SK-N-SH (cell line): ENCODE results near the gene MAML3. TPM values are rescaled to one million over a fixed set of nuclear protein-coding genes. Genes with fewer than 3 reads are reported as not detected.
A peak's percentile ranks its signal among the peaks of the same experiment; 100 is the strongest.

ENCODE experiments used
- CTCF ChIA-PET: fragments of 300-600, 350-600 bp; formaldehyde crosslinking; extraction: SDS; loops from one replicate; lab custom pipeline; 2021; lab: Yijun Ruan, JAX
- POLR2A ChIA-PET: fragments of 350-600 bp; sonication (Branson Sonifier 250); formaldehyde crosslinking; extraction: SDS; loops from one replicate; lab custom pipeline; 2020; ENCODE audit warnings: antibody characterized with exemption, inconsistent platforms; lab: Yijun Ruan, JAX
- DNase-seq: peaks from one replicate; pipeline ENCODE4 v3.0.0; 2012
- H2AFZ ChIP-seq: fragments of 200-600 bp; sonication (generic); 2 replicates; pipeline ENCODE4 v1.8.1; 2016; ENCODE audit warnings: antibody characterized with exemption, mild to moderate bottlenecking, low read depth
- H3F3A ChIP-seq: fragments of 200-600 bp; sonication (generic); replicated peaks from 2 replicates; pipeline ENCODE3; 2016; ENCODE audit warnings: antibody characterized with exemption, mild to moderate bottlenecking; ENCODE audit not compliant: insufficient read depth
- H3K27ac ChIP-seq, 2 experiments: fragments of 200-500 bp in 1 of 2; fragments of 200-600 bp in 1 of 2; sonication (Bioruptor generic) in 1 of 2; sonication (generic), shearing (Covaris generic) in 1 of 2; 2 replicates each; pipeline versions ENCODE4 v1.5.1 to v1.6.1; 2014 to 2016; ENCODE audit warnings: low read depth in 2 of 2, inconsistent platforms in 1 of 2, low read length in 1 of 2, mild to moderate bottlenecking in 1 of 2, mixed read lengths in 1 of 2
- H3K27me3 ChIP-seq: fragments of 200-600 bp; sonication (generic), shearing (Covaris generic); 2 replicates; pipeline ENCODE4 v1.6.1; 2016; ENCODE audit warnings: mixed run types; ENCODE audit not compliant: insufficient read depth
- H3K36me3 ChIP-seq, 2 experiments: fragments of 200-500 bp in 1 of 2; fragments of 200-600 bp in 1 of 2; sonication (Bioruptor generic) in 1 of 2; sonication (generic) in 1 of 2; replicated peaks in 1 of 2; 2 replicates each; pipeline versions ENCODE3 to v1.5.1; 2014 to 2016; ENCODE audit warnings: low read length in 1 of 2, mild to moderate bottlenecking in 1 of 2; ENCODE audit not compliant: insufficient read depth in 2 of 2, control insufficient read depth in 1 of 2
- H3K4me1 ChIP-seq, 2 experiments: fragments of 200-500 bp in 1 of 2; fragments of 200-600 bp in 1 of 2; sonication (Bioruptor generic) in 1 of 2; sonication (generic), shearing (Covaris generic) in 1 of 2; 2 replicates each; pipeline versions ENCODE4 v1.5.1 to v1.6.1; 2014 to 2016; ENCODE audit warnings: low read depth in 1 of 2, low read length in 1 of 2, mixed run types in 1 of 2; ENCODE audit not compliant: insufficient read depth in 2 of 2, control insufficient read depth in 1 of 2
- H3K4me2 ChIP-seq: fragments of 200-600 bp; sonication (generic), shearing (Covaris generic); 2 replicates; pipeline ENCODE4 v1.6.1; 2017; ENCODE audit warnings: mixed run types
- H3K4me3 ChIP-seq, 2 experiments: fragments of 200-500 bp in 1 of 2; fragments of 200-600 bp in 1 of 2; sonication (Bioruptor generic) in 1 of 2; sonication (generic), shearing (Covaris generic) in 1 of 2; 2 replicates each; pipeline versions ENCODE4 v1.5.1 to v1.8.1; 2014 to 2016; ENCODE audit warnings: low read depth in 2 of 2, inconsistent platforms in 1 of 2, low read length in 1 of 2, mild to moderate bottlenecking in 1 of 2, mixed read lengths in 1 of 2, moderate library complexity in 1 of 2
- H3K79me2 ChIP-seq: fragments of 200-600 bp; sonication (generic); 2 replicates; pipeline ENCODE4 v1.8.1; 2017; ENCODE audit warnings: mild to moderate bottlenecking; ENCODE audit not compliant: insufficient read depth
- H3K9ac ChIP-seq: fragments of 200-600 bp; sonication (generic); 2 replicates; pipeline ENCODE4 v1.6.1; 2017; ENCODE audit warnings: mixed run types
- H3K9me2 ChIP-seq: fragments of 200-600 bp; sonication (generic); 2 replicates; pipeline ENCODE4 v1.6.1; 2017; ENCODE audit warnings: mixed run types
- H3K9me3 ChIP-seq: fragments of 200-600 bp; sonication (generic); 2 replicates; pipeline ENCODE4 v1.6.1; 2017; ENCODE audit warnings: mixed run types, mild to moderate bottlenecking, moderate library complexity
- H4K20me1 ChIP-seq: fragments of 200-600 bp; sonication (generic); 2 replicates; pipeline ENCODE4 v1.6.1; 2017; ENCODE audit warnings: mild to moderate bottlenecking, mixed run types; ENCODE audit not compliant: insufficient read depth
- CHD2 ChIP-seq: fragments of 150-350 bp; IDR thresholded peaks from 2 replicates; pipeline ENCODE4 v1.6.1; 2018; ENCODE audit warnings: low read length; ENCODE audit not compliant: partially characterized antibody
- EP300 ChIP-seq, 2 experiments: IDR thresholded peaks; 2 replicates each; pipeline versions ENCODE4 v1.4.0 to v1.6.1; 2012; ENCODE audit warnings: borderline replicate concordance in 1 of 2, low read depth in 1 of 2, low read length in 1 of 2
- FOXM1 ChIP-seq: IDR thresholded peaks from 2 replicates; pipeline ENCODE4 v1.4.0; 2012; ENCODE audit warnings: low read depth, mild to moderate bottlenecking
- GABPA ChIP-seq: IDR thresholded peaks from 2 replicates; pipeline ENCODE4 v1.4.0; 2012; ENCODE audit warnings: low read depth, mild to moderate bottlenecking
- GATA2 ChIP-seq: sonication (generic); formaldehyde crosslinking; IDR thresholded peaks from 2 replicates; pipeline ENCODE4 v1.5.0; 2020; ENCODE audit warnings: mild to moderate bottlenecking, missing genetic modification reagents
- JUND ChIP-seq: IDR thresholded peaks from 2 replicates; pipeline ENCODE4 v1.4.0; 2012
- POLR2AphosphoS5 ChIP-seq: IDR thresholded peaks from 2 replicates; pipeline ENCODE4 v1.6.1; 2012; ENCODE audit warnings: low read depth, low read length
- RAD21 ChIP-seq: IDR thresholded peaks from 2 replicates; pipeline ENCODE4 v1.6.1; 2012; ENCODE audit warnings: mild to moderate bottlenecking, low read length
- SIN3A ChIP-seq: IDR thresholded peaks from 2 replicates; pipeline ENCODE4 v1.6.1; 2012; ENCODE audit warnings: low read depth, mild to moderate bottlenecking, low read length, moderate library complexity, borderline replicate concordance
- TAF1 ChIP-seq: IDR thresholded peaks from 2 replicates; pipeline ENCODE4 v1.6.1; 2012; ENCODE audit warnings: low read depth, mild to moderate bottlenecking, low read length, moderate library complexity, borderline replicate concordance
- TCF12 ChIP-seq: IDR thresholded peaks from 2 replicates; pipeline ENCODE4 v1.4.0; 2012
- YY1 ChIP-seq: IDR thresholded peaks from 2 replicates; pipeline ENCODE4 v1.4.0; 2012; ENCODE audit warnings: low read depth, mild to moderate bottlenecking
- WGBS: methylation state at CpG from one replicate; pipeline ENCODE4 v1.1.6; 2017; ENCODE audit warnings: low lambda C conversion rate; 5-methylcytosine and 5-hydroxymethylcytosine counted together
- polyA plus RNA-seq, 3 experiments: library from polyadenylated mRNA; depleted of rRNA; stranded (reverse); fragments of >200 nt; gene quantifications; 2 replicates each; pipeline ENCODE4 v1.2.3, GENCODE V29; 2012
- TF ChIP-seq, protein P1 (sequence below): IDR thresholded peaks from 2 replicates; pipeline ENCODE4 v1.6.1; 2012; ENCODE audit warnings: mild to moderate bottlenecking, low read depth, low read length, moderate library complexity
- TF ChIP-seq, protein P2 (sequence below): fragments of 150-350 bp; IDR thresholded peaks from 2 replicates; pipeline ENCODE4 v1.6.1; 2016; ENCODE audit warnings: mild to moderate bottlenecking, low read depth, low read length
- TF ChIP-seq, protein P3 (sequence below): IDR thresholded peaks from 2 replicates; pipeline ENCODE4 v1.4.0; 2012; ENCODE audit warnings: low read depth, borderline replicate concordance

Gene MAML3
- polyA plus RNA-seq, 1 of the 3 experiments (the other 2 are of a cell fraction): 5.3 TPM

DNA sequence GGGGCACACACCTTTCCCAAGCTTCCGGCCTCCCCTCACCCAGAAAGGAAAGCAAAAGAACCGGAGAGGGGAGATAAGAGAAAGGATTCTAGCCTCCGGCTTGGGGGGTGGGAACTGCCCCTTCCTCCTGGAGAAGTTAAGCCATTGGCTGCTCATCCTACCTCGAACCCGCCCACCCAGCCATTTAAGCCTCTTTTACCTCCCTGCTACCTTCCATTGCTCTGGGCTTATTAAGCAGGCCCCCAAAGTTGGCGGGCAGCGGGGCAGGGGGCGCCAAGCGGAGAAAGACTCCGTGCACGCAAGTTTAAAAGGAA is 2.3 kb downstream of the MAML3 start:
- H2AFZ ChIP-seq: peak overlapping the region; percentile 61; the same call in 1 of the 2 replicates
- no peaks in the 10 kb centered on the region for H3K27me3 ChIP-seq
- POLR2A ChIA-PET: interaction anchor here (0.6 to 5.4 kb wide), 23 partner anchors 16 to 495 kb away, joined by 3 to 80 read pairs (median 7); no protein-coding TSS in a partner anchor
- CTCF ChIA-PET: interaction anchor here (1.1 to 7.8 kb wide), 7 partner anchors 57 to 192 kb away, joined by 3 to 91 read pairs (median 4); no protein-coding TSS in a partner anchor
- H3K9me2 ChIP-seq: no peaks in the 10 kb centered on the region
- H3K4me2 ChIP-seq: peak overlapping the region; percentile 92
- H3K9ac ChIP-seq: peak overlapping the region; percentile 93
- no peaks in the 10 kb centered on the region for H4K20me1 ChIP-seq
- peak overlapping the region; percentile 98 to 99 for H3K27ac ChIP-seq
- H3K4me1 ChIP-seq: peaks cover 0 to 17% of the 10 kb centered on the region in 2 experiments; a peak in 2 of 4 replicates
- peaks cover 32% of the 10 kb centered on the region for H3F3A ChIP-seq
- peak overlapping the region; percentile 94 to 97 for H3K4me3 ChIP-seq
- H3K9me3 ChIP-seq: no peaks in the 10 kb centered on the region
- H3K36me3 ChIP-seq: no peaks in the 10 kb centered on the region
- peak; percentile 92 for DNase-seq
- peaks cover 28% of the 10 kb centered on the region; the same call in 1 of the 2 replicates for H3K79me2 ChIP-seq
- WGBS: 1% methylated on average over 10 of the region's 11 CpGs
- TF ChIP-seq FOXM1: peak; percentile 5; the same call in 1 of the 2 replicates
- peak; percentile 7; the same call in 1 of the 2 replicates for TF ChIP-seq JUND
- no peak for TF ChIP-seq TCF12
- no peak for TF ChIP-seq SIN3A
- TF ChIP-seq RAD21: no peak
- TF ChIP-seq POLR2AphosphoS5: peak; percentile 72; the same call in 1 of the 2 replicates
- peak; percentile 82 for TF ChIP-seq GATA2 (CRISPR knock-in tag)
- peak; percentile 68 for TF ChIP-seq CHD2
- TF ChIP-seq, protein P1, sequence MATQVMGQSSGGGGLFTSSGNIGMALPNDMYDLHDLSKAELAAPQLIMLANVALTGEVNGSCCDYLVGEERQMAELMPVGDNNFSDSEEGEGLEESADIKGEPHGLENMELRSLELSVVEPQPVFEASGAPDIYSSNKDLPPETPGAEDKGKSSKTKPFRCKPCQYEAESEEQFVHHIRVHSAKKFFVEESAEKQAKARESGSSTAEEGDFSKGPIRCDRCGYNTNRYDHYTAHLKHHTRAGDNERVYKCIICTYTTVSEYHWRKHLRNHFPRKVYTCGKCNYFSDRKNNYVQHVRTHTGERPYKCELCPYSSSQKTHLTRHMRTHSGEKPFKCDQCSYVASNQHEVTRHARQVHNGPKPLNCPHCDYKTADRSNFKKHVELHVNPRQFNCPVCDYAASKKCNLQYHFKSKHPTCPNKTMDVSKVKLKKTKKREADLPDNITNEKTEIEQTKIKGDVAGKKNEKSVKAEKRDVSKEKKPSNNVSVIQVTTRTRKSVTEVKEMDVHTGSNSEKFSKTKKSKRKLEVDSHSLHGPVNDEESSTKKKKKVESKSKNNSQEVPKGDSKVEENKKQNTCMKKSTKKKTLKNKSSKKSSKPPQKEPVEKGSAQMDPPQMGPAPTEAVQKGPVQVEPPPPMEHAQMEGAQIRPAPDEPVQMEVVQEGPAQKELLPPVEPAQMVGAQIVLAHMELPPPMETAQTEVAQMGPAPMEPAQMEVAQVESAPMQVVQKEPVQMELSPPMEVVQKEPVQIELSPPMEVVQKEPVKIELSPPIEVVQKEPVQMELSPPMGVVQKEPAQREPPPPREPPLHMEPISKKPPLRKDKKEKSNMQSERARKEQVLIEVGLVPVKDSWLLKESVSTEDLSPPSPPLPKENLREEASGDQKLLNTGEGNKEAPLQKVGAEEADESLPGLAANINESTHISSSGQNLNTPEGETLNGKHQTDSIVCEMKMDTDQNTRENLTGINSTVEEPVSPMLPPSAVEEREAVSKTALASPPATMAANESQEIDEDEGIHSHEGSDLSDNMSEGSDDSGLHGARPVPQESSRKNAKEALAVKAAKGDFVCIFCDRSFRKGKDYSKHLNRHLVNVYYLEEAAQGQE: no peak
- TF ChIP-seq, protein P2, sequence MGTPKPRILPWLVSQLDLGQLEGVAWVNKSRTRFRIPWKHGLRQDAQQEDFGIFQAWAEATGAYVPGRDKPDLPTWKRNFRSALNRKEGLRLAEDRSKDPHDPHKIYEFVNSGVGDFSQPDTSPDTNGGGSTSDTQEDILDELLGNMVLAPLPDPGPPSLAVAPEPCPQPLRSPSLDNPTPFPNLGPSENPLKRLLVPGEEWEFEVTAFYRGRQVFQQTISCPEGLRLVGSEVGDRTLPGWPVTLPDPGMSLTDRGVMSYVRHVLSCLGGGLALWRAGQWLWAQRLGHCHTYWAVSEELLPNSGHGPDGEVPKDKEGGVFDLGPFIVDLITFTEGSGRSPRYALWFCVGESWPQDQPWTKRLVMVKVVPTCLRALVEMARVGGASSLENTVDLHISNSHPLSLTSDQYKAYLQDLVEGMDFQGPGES: 0 out of 2 replicates have a peak, but pooled peaks have one; percentile 5
- TF ChIP-seq GABPA: peak; percentile 54
- peak; percentile 62; the same call in 1 of the 2 replicates for TF ChIP-seq YY1
- TF ChIP-seq TAF1: no peak; the same call in 1 of the 2 replicates
- TF ChIP-seq EP300 (IDR thresholded peaks at IDR 0.05; ENCODE audit: borderline replicate concordance in 1 of 2, low read depth in 1 of 2, low read length in 1 of 2): no peak; a peak in 1 of 4 replicates
- TF ChIP-seq, protein P3, sequence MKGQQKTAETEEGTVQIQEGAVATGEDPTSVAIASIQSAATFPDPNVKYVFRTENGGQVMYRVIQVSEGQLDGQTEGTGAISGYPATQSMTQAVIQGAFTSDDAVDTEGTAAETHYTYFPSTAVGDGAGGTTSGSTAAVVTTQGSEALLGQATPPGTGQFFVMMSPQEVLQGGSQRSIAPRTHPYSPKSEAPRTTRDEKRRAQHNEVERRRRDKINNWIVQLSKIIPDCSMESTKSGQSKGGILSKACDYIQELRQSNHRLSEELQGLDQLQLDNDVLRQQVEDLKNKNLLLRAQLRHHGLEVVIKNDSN: no peak
